RPMI7951 (cell line): ENCODE measurements around the gene BCAS2. TPM values are rescaled to one million over a fixed set of nuclear protein-coding genes. Genes with fewer than 3 reads are reported as not detected.
"Not testable (repeated sequence)": the region's sequence is repeated elsewhere in the genome, so short reads cannot be mapped to it uniquely, and the experiment has no call there.

Experiments used
- DNase-seq: peaks from one replicate; pipeline ENCODE4 v3.0.0-alpha.2; 2012; ENCODE audit warnings: low read depth
- total RNA-seq: library from RNA; depleted of rRNA; stranded (reverse); fragments of >200 nt; shearing (Covaris generic); gene quantifications from 2 replicates; pipeline ENCODE4 v1.2.3, GENCODE V29; 2014; rRNA removed

Gene BCAS2
- 81.0 and 82.3 TPM in 2 replicates for total RNA-seq

GRCh38 chr1:114581335-114582287 is at the start of gene BCAS2:
Gene BCAS2 (minus strand): TSS chr1:114581615. CDS start chr1:114581591, 24 bp downstream.
- DNase-seq, result peak; percentile 98

DNA sequence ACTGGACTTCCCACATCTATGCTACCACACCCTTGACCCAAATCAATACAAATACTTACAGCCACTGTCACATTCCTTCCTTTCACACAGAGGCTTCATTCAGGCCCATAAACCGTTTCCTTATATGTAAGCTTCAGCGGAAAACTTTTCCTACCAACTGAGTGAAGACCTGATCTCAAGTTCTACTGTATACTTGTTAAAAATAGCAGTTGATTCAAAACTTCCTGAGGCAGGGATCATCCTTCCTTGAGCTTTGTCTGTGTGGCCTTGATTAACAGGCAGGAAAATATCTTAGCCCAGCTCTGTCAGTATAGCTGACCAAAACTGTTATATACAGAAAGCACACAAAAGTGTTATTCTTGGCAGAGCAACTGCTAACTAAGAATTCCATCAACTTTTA is 45.7 kb upstream of the BCAS2 start:
- DNase-seq, result no peak

GRCh38 chr1:114623364-114623763 is 41.9 kb upstream of the BCAS2 start:
- no peak for DNase-seq

- DNase-seq, result no peak
Measured at GRCh38 chr1:114620419-114620818, 39.0 kb upstream of the BCAS2 start.

DNA sequence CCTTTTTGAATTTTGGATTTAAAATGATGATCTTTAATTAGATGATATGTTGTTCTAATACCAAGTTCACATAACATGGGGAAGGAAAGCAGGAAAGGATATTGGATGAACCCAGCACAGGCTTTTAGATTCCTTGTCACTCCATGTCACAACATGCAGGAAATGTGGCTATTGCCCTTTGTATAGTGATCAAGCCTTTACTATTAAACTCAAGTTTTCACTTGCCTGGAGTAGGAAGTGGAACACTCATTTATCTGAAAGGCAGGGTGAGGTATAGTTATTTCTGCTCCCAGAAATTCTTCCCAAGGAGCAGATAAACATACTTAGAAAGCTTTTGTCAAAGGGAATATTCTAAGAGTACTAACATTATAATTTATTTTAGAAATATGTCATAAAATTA is 37.2 kb upstream of the BCAS2 start:
- no peak for DNase-seq

DNA sequence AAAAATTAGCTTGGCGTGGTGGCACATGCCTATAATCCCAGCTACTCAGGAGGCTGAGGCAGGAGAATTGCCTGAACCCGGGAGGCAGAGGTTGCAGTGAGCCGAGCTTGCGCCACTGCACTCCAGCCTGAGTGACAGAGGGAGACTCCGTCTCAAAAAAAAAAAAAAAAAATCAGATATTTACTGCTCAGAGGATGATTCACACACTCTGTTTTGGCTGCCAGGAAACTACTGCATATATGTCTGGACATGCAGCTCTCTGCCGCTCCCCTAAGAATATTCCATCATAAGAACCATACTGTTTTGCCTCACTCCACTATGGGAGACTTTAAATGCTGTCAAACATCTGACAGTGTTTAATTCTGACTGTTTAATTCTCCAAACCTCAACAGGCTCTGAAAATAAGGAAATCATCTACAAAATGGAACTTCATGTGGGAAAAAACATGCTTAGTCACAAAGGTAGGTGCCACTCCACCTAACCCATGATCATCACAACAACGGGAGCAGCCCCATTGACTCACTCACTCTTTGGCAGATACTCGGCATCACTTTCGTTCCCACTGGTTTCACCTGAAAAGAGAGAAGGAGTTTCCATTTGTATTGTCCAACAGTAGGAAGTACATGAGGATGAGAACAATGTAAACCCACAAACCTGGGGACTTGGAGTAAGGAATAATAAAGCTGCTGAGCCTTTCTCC is 29.3 kb upstream of the BCAS2 start:
- peak; percentile 12 for DNase-seq

- no peak for DNase-seq
Measured at GRCh38 chr1:114609826-114610225, 28.4 kb upstream of the BCAS2 start.

DNA sequence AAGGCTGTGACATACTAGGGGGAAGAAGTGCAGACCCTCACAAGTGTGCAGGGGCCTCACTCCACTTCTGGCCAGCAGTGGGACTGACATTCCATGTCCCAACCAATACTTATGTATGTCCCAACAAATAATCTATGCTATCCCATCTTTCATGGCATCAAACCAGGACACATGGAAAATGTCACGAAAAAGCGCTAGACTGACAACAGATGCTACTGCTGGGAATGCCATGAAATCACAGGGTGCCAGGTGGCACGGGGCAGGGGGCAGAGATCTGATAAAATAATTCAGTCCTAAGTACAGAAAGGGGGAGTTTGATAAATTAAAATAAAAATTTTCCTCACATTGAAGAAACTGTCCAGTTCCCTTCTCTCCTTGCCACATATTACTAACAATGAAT is 27.6 kb upstream of the BCAS2 start:
- DNase-seq, result no peak

- no peak for DNase-seq
Measured at GRCh38 chr1:114607223-114607622, 25.8 kb upstream of the BCAS2 start.

DNA sequence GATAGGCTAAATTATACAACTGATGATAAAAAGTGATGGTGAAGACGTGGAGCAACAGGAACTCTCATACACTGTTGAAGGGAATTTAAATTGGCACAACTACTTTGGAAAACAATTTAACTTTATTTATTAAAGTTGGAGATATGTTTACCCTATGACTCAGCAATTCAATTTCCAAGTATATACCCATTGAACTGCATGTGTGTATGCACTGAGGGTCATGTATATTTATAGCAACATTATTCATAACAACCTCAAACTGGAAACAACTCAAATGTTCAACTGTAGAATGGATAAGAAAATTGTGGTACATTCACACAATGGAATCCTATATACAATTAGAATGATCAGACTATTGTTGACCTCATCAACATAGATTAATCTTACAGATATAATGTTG is 16.5 kb upstream of the BCAS2 start:
- no peak for DNase-seq

DNA sequence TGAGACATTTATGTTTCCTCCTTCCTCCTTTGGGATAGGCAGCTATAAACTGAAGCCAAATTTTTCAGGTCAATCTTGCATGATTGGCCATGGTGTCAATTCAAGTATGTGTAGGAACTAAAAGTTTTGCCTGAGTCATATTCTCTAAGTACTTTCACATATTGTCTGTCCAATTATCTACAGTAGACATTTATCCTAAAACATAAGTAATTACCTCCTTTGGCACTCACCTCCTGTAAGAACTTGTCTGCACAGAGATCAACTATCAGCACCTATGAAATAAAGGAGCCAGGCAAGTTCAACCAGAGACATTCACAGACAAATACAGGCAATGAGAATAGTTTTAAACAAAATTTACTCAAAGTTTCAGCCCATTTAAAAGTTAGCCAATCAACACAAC is 14.2 kb upstream of the BCAS2 start:
- no peak for DNase-seq

DNA sequence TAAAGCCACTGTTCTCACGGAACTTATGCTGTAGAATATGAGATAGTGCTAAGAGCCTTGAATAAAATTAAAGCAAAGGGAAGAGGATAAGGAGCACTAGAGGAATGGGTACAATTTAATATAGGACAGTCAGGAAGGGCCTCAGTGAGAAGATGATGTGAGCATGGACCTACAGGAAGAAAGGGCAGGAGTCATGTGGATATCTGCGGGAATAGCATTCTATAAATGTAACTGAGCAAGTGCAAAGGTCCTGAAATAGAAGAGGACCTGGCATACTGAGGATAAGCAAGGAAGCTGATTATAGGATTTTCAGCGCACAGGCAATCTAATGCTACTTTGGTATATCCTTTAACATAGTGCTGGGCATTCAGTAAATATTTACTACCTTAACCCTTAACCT is 12.6 kb upstream of the BCAS2 start:
- DNase-seq, result no peak

- DNase-seq, result no peak
Measured at GRCh38 chr1:114589122-114589521, 7.7 kb upstream of the BCAS2 start.

GRCh38 chr1:114588196-114588689 is 6.8 kb upstream of the BCAS2 start:
- DNase-seq, result no peak

DNA sequence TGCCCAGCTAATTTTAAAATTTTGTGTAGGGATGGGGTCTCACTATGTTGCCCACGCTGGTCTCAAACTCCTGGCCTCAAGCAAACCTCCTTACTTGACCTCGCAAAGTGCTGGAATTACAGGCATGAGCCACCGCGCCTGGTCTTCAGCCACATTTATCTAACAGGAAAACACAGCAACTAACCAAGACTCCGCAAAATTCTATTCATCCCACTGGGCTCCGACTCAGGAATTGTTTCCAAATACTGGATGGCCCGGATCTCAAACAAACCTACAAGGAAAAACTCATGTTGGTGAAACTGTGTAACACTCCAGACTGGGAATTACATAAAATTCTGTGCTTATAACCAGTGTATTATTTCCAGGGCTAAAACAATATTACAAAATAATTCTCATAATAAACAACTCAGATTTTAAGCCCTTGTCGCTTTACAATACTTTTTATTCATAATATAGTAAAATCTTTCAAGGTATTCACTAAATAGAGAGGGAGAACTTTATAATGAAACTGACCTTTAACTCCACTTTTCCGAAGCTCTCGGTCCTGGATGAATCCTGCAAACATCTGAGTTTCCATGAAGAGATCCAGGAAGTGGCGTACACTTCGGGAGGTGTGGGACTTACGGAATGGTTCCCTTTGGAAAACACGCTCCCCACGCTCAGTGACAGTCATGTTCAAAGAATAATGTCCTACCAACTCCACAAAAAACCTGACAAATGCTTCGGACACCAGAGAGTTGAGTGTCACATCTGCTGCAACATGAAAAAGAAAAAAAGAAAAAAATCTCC is 6.0 kb upstream of the BCAS2 start:
- DNase-seq, result no peak

DNA sequence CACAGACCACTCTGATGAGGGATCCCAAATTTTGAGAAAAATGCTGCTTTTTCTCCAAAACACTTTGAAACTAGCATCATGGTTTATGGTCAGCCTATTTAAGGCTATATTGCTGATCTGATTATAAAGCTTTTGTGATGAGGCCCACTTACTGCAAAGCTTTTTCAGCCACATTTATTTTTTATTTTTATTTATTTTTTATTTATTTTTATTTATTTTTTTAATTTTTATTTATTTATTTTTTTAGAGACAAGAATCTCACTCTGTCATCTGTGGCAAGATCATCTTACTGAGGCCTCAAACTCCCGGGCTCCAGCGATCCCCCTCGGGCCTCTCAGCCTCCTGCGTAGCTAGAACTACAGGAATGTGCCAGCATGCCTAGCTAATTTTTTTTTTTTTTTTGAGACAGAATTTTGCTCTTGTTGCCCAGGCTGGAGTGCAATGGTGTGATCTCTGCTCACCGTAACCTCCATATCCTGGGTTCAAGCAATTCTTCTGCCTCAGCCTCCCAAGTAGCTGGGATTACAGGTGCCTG is 5.2 kb upstream of the BCAS2 start:
- no peak for DNase-seq

GRCh38 chr1:114585231-114585630 is 3.8 kb upstream of the BCAS2 start:
- DNase-seq, result no peak

GRCh38 chr1:114574365-114574764 is 7.0 kb downstream of the BCAS2 start:
- no peak for DNase-seq

DNA sequence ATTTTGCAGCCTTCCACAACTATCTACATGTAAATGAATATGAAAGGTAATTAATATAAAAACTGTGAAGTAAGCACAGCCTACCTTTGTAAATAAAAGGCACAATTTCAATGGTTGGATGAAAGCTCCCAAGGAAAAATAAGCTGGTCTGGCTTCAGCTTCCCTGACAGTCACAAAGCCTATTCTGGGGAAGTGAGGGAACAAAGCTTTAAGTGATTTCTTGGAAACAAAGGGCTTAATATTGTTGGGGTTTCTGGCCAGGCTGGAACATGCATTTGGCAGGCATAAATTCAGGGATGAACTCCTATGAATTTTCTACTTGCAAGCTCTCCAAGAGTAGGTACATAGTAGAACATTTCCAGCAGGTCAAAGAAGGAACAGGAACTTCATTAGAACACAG is 17.3 kb downstream of the BCAS2 start:
- DNase-seq, result no peak

- not testable (repeated sequence) for DNase-seq
Measured at GRCh38 chr1:114562978-114563510, 18.4 kb downstream of the BCAS2 start.

GRCh38 chr1:114561333-114561732 is 20.1 kb downstream of the BCAS2 start:
- DNase-seq, result no peak
